GM06990 (cell line): Measurements from ENCODE around the gene GPC6.

Source experiments
- DNase-seq: peaks from one replicate; pipeline ENCODE4 v3.0.0-alpha.2; 2011; ENCODE audit not compliant: insufficient read length; ENCODE audit errors: extremely low read depth
- H3K27me3 ChIP-seq: replicated peaks from 2 replicates; pipeline ENCODE4 v1.6.0; 2011; ENCODE audit warnings: low read length; ENCODE audit not compliant: control insufficient read depth, insufficient read depth
- H3K36me3 ChIP-seq: 2 replicates; pipeline ENCODE4 v1.5.1; 2011; ENCODE audit warnings: low read length; ENCODE audit not compliant: control insufficient read depth, insufficient read depth
- H3K4me3 ChIP-seq: replicated peaks from 2 replicates; pipeline ENCODE4 v1.5.1; 2011; ENCODE audit warnings: low read depth, mild to moderate bottlenecking, control low read depth, low read length
- TF ChIP-seq, protein P1 (sequence below): IDR thresholded peaks from 2 replicates; pipeline ENCODE4 v1.5.1; 2011; ENCODE audit warnings: low read length, control low read depth, mild to moderate bottlenecking, inconsistent platforms; ENCODE audit not compliant: insufficient read depth, poor library complexity, severe bottlenecking

The GPC6 gene

DNA sequence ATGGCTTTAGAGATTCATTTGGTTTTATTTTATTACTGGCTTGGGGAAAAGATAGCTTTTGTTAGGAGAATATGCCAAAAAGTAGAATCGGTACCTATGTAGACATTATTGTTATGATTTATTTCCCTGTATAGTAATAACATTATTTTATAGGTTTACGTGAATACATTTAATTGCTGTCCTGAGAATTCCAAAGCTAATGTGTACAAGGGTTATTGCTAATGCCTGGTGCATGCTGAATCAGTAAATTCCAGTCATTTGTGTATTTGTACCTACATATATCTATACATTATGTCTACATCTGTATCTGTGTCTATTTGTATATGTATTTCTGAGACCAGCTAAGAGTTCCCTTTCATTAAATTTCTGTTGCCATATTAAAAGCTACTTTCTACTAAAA, 550.9 kb downstream of the GPC6 start:
- no peaks in the 10 kb centered on the region for H3K36me3 ChIP-seq
- no peak for DNase-seq
- H3K27me3 ChIP-seq, result no peaks in the 10 kb centered on the region; the same call in 1 of the 2 replicates
- H3K4me3 ChIP-seq, result no peak overlapping the region
- TF ChIP-seq, protein P1, sequence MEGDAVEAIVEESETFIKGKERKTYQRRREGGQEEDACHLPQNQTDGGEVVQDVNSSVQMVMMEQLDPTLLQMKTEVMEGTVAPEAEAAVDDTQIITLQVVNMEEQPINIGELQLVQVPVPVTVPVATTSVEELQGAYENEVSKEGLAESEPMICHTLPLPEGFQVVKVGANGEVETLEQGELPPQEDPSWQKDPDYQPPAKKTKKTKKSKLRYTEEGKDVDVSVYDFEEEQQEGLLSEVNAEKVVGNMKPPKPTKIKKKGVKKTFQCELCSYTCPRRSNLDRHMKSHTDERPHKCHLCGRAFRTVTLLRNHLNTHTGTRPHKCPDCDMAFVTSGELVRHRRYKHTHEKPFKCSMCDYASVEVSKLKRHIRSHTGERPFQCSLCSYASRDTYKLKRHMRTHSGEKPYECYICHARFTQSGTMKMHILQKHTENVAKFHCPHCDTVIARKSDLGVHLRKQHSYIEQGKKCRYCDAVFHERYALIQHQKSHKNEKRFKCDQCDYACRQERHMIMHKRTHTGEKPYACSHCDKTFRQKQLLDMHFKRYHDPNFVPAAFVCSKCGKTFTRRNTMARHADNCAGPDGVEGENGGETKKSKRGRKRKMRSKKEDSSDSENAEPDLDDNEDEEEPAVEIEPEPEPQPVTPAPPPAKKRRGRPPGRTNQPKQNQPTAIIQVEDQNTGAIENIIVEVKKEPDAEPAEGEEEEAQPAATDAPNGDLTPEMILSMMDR, result no peak

DNA sequence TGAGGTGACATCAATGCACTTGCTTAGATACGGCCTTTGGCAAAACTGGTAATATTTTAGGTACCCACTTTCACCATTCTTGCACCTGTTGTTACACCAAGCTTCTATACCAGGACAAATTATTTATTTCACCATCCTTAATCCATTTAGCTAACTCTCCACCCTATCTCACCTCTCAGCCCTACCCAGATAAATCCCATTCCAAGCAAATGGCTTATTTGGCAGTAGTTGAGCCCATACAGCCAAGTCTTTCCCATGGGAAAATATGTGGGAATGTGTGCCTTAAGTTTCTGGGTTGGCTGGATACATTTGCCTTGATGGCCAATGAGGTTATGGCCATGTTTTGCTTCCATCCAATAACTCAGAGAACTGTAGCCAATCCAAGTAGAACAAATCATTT, 551.9 kb downstream of the GPC6 start:
- TF ChIP-seq, protein P1, result no peak
- Histone ChIP-seq H3K27me3 (no peaks in the 10 kb centered on the region), H3K4me3 (no peak overlapping the region), H3K36me3 (no peaks in the 10 kb centered on the region)
- no peak for DNase-seq

DNA sequence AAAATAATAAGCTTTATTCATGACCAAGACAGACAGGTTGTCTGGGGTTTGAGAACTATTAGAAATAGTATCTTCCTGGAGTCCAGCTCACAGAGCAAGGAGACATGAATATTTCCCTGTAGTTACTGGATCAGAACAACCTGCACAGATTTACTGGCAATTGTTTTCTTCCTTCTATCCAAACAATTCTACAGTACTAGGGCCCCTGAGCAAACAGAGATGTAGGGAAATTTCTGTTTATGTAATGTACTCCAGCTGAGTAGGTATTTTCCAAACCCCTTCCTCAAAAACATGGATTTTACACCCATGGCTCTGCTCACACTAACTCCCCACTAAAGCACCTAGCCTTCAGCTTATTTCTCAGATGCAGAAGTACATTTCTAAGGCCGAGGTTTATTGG, 557.6 kb downstream of the GPC6 start:
- no peak for DNase-seq
- H3K36me3 ChIP-seq, result no peaks in the 10 kb centered on the region
- TF ChIP-seq, protein P1, result no peak
- H3K4me3 ChIP-seq, result no peak overlapping the region
- H3K27me3 ChIP-seq, result no peaks in the 10 kb centered on the region

DNA sequence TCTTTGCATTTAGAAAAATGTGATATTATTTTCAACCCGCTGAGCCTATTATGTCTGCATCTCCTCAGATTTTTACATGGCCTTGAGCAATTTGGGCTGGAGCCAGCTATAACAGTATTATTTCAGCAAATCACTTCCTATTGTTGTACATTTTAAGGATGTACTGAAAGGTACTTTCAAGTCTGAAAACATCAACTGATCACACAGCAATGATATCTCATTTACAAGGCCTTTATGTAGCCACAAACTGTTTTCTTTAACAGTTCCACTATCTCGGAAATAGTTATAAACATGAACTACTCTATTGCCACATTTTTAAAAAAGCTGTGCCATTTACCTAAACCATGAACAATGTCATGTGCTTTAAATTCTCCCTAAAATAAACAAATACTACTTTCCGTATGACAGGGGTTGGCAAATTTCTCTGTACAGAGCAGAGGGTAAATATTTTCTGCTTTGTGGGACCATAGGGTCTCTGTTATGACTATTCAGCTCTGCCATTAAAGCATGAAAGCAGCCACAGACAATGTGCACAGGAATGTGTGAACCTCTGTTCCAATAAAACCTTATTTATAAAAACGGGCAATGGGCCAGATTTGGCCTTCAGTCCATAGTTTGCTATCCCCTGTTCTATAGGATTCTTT, 560.4 kb downstream of the GPC6 start:
- no peaks in the 10 kb centered on the region for H3K36me3 ChIP-seq
- TF ChIP-seq, protein P1, result no peak
- no peak for DNase-seq
- no peak overlapping the region for H3K4me3 ChIP-seq
- no peaks in the 10 kb centered on the region for H3K27me3 ChIP-seq

DNA sequence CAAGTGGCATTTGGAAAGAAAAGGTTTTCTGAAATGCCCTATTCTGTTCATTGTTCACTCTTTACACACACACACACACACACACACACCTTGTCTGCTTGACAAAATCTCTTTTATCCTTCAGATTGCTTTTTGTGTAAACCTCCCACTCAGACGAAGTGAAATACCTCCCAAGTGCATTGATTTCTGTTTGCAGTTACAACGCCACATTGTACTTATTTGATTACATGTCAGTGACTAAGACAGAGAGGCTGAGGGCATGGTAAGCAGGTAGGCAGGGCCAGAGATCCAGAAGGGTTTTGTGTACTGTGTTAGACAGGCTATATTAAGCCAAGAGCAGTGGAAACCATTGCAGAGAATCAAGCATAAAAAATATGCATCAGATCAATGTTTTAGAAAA, 561.8 kb downstream of the GPC6 start:
- no peak for DNase-seq
- Histone ChIP-seq H3K4me3 (no peak overlapping the region), H3K27me3 (no peaks in the 10 kb centered on the region), H3K36me3 (no peaks in the 10 kb centered on the region)
- TF ChIP-seq, protein P1, result no peak

DNA sequence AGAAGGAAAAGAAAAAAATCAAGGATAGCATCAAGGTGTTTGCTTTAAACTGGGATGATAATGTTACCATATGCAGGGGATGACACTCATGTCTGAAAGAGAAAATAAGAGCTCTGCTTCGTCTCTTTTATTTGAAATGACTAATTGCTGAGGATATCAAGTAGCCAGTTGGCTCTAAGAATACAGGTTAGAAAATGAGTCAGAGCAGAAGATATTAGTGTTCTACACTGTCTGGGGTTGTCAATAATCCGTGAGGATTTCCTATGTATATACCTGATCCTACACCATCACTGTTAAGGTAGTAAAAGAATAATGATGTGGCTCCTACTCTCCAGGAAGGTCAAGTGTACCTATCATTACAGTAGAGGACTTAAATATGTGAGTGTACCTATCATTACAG, 562.5 kb downstream of the GPC6 start:
- H3K36me3 ChIP-seq, result no peaks in the 10 kb centered on the region
- no peak for DNase-seq
- H3K4me3 ChIP-seq, result no peak overlapping the region
- TF ChIP-seq, protein P1, result no peak
- no peaks in the 10 kb centered on the region for H3K27me3 ChIP-seq
